Thyroid gland (tissue), 4 donors: Measurements from ENCODE around the gene TUBE1. TPM values are rescaled to one million over a fixed set of nuclear protein-coding genes. Genes with fewer than 3 reads are reported as not detected.

ENCODE experiments used
- DNase-seq, 2 donors: peaks; one replicate each; pipeline ENCODE4 v3.0.0-alpha.2; 2019
- H3K27ac ChIP-seq, 3 donors: fragments of 200-600 bp; sonication (generic); 1 replicate in 2 of 3; 2 replicates in 1 of 3; pipeline ENCODE4 v1.5.1; 2016 to 2019; ENCODE audit warnings: mild to moderate bottlenecking in 1 of 3, moderate library complexity in 1 of 3
- H3K27me3 ChIP-seq: fragments of 200-600 bp; sonication (generic); one replicate; pipeline ENCODE4 v1.5.1; 2019
- H3K36me3 ChIP-seq, 2 donors: fragments of 200-600 bp; sonication (generic); one replicate each; pipeline ENCODE4 v1.5.1; 2016 to 2019
- H3K4me1 ChIP-seq, 2 donors: fragments of 200-600 bp; sonication (generic); one replicate each; pipeline ENCODE4 v1.5.1; 2017 to 2019
- H3K4me3 ChIP-seq, 3 donors: fragments of 200-600 bp; sonication (generic); replicated peaks in 1 of 3; 1 replicate in 2 of 3; 2 replicates in 1 of 3; pipeline ENCODE4 v1.5.1; 2016; ENCODE audit warnings: mild to moderate bottlenecking in 1 of 3
- H3K9me3 ChIP-seq: fragments of 200-600 bp; sonication (generic); one replicate; pipeline ENCODE4 v1.5.1; 2017
- CTCF ChIP-seq, 6 experiments: fragments of 200-600 bp in 3 of 6; fragments of 450-650 bp in 3 of 6; sonication (generic) in 3 of 6; IDR thresholded peaks; one replicate each; pipeline ENCODE4 v1.5.1; 2016 to 2019; ENCODE audit warnings: antibody characterized with exemption in 6 of 6, mild to moderate bottlenecking in 2 of 6, inconsistent platforms in 1 of 6, moderate library complexity in 1 of 6
- POLR2A ChIP-seq, 2 donors: fragments of 450-650 bp; IDR thresholded peaks; one replicate each; pipeline ENCODE4 v1.6.1; 2017; ENCODE audit warnings: antibody characterized with exemption in 2 of 2, mild to moderate bottlenecking in 2 of 2, moderate library complexity in 1 of 2
- WGBS, 2 donors: methylation state at CpG; one replicate each; pipeline ENCODE4 v1.1.5; 2017; 5-methylcytosine and 5-hydroxymethylcytosine counted together
- intact Hi-C: fragments of 100-400 bp; cut with DNase I; formaldehyde crosslinking; loops from one replicate; pipeline ENCODE4 v1.15.1; 2023
- total RNA-seq, 4 donors: library from RNA; depleted of rRNA; stranded (reverse); fragments of >200 nt; gene quantifications; one replicate each; pipeline ENCODE4 v1.2.3, GENCODE V29; 2016

Gene TUBE1
- total RNA-seq, 4 donors from 2014 or later: 28.8 to 56.4 (median 38.8) TPM

GRCh38 chr6:112087916-112088315 is 634 bp upstream of the TUBE1 start:
- no peaks in the 10 kb centered on the region for H3K36me3 ChIP-seq
- 18 to 21% methylated on average over 7 of the region's 7 CpGs for WGBS, 2 donors
- no peaks in the 10 kb centered on the region for H3K27me3 ChIP-seq
- intact Hi-C loops: no loop called here
- no peaks in the 10 kb centered on the region for H3K9me3 ChIP-seq
- H3K4me1 ChIP-seq: peaks cover 0 to 3% of the 10 kb centered on the region in 2 donors
- H3K4me3 ChIP-seq: peak overlapping the region; percentile 31 to 63 (median 55)
- peak overlapping the region; percentile 9 to 90 (median 78) for H3K27ac ChIP-seq
- DNase-seq: no peak
- TF ChIP-seq POLR2A (IDR thresholded peaks at IDR 0.05) (no peak), CTCF (IDR thresholded peaks at IDR 0.05) (no peak)

GRCh38 chr6:112086744-112087135 is 542 bp downstream of the TUBE1 start:
- H3K27ac ChIP-seq: peak overlapping the region; percentile 9 to 90 (median 78)
- H3K9me3 ChIP-seq: no peaks in the 10 kb centered on the region
- 0 to 1% methylated on average over 8 of the region's 8 CpGs for WGBS, 2 donors
- H3K36me3 ChIP-seq: no peaks in the 10 kb centered on the region
- peak overlapping the region; percentile 31 to 63 (median 55) for H3K4me3 ChIP-seq
- no peaks in the 10 kb centered on the region for H3K27me3 ChIP-seq
- DNase-seq: no peak
- intact Hi-C loops: no loop called here
- TF ChIP-seq CTCF (IDR thresholded peaks at IDR 0.05) (peak in 4 of 6 experiments; percentile 16 to 41 (median 35)), POLR2A (IDR thresholded peaks at IDR 0.05) (no peak)
- peaks cover 0 to 3% of the 10 kb centered on the region in 2 donors for H3K4me1 ChIP-seq

- no peak for DNase-seq
- Histone ChIP-seq H3K4me3 (no peak overlapping the region), H3K36me3 (peaks cover 0 to 3% of the 10 kb centered on the region in 2 donors), H3K27me3 (no peaks in the 10 kb centered on the region), H3K4me1 (peaks cover 0 to 3% of the 10 kb centered on the region in 2 donors), H3K9me3 (no peaks in the 10 kb centered on the region), H3K27ac (no peak overlapping the region)
- no peak for TF ChIP-seq POLR2A (IDR thresholded peaks at IDR 0.05)
- TF ChIP-seq CTCF (IDR thresholded peaks at IDR 0.05): no peak
- WGBS, 2 donors: 85 to 91% methylated on average over 8 of the region's 8 CpGs
- intact Hi-C loops: no loop called here
These were observed 1.8 kb downstream of the TUBE1 start for GRCh38 chr6:112085286-112086065.

GRCh38 chr6:112081569-112081968 is 5.7 kb downstream of the TUBE1 start:
- H3K4me1 ChIP-seq: peaks cover 0 to 3% of the 10 kb centered on the region in 2 donors
- WGBS, 2 donors: 94 to 95% methylated on average over 4 of the region's 4 CpGs
- H3K4me3 ChIP-seq: no peak overlapping the region
- no peak for TF ChIP-seq POLR2A (IDR thresholded peaks at IDR 0.05)
- no peak for TF ChIP-seq CTCF (IDR thresholded peaks at IDR 0.05)
- no peak for DNase-seq
- H3K9me3 ChIP-seq: no peaks in the 10 kb centered on the region
- H3K36me3 ChIP-seq: peaks cover 5 to 21% of the 10 kb centered on the region in 2 donors
- H3K27ac ChIP-seq: no peak overlapping the region
- H3K27me3 ChIP-seq: no peaks in the 10 kb centered on the region
- intact Hi-C loops: no loop called here

GRCh38 chr6:112066606-112067005 is 20.7 kb downstream of the TUBE1 start:
- WGBS, 2 donors: 80 to 86% methylated on average over 3 of the region's 3 CpGs
- TF ChIP-seq POLR2A (IDR thresholded peaks at IDR 0.05): no peak
- no peak for TF ChIP-seq CTCF (IDR thresholded peaks at IDR 0.05)
- intact Hi-C loops: no loop called here
- H3K4me1 ChIP-seq: no peaks in the 10 kb centered on the region
- no peak overlapping the region for H3K27ac ChIP-seq
- no peaks in the 10 kb centered on the region for H3K27me3 ChIP-seq
- no peaks in the 10 kb centered on the region for H3K9me3 ChIP-seq
- peaks cover 6 to 12% of the 10 kb centered on the region in 2 donors for H3K36me3 ChIP-seq
- H3K4me3 ChIP-seq: no peak overlapping the region
- DNase-seq: no peak
